C4-2B (cell line): ENCODE results near the gene CARD14.

ENCODE experiments used
- ZFX ChIP-seq: fragments of 450-650 bp; IDR thresholded peaks from 2 replicates; pipeline ENCODE4 v1.6.1; 2017
- TF ChIP-seq, protein P1 (sequence below): fragments of 450-650 bp; conservative IDR thresholded peaks from 2 replicates; pipeline ENCODE4 v1.5.1; 2017; ENCODE audit warnings: mild to moderate bottlenecking

DNA sequence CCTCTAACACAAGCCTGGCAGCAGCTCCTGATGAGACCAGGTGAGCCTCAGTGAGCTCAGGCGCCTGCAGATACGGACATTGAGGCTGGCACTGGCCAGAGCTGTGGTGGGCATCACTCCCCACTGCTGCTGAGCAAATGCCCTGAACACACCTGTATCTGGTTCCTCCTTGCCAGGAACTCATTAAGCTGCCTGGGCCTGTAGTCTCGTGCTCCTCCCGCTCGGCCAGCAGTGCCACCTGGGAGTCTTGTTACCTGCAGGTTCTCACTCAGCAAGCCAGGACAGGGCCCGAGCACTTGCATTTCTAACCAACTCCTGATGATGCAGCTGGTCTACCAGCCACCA lies 36.2 kb upstream of the CARD14 start:
- TF ChIP-seq, protein P1, sequence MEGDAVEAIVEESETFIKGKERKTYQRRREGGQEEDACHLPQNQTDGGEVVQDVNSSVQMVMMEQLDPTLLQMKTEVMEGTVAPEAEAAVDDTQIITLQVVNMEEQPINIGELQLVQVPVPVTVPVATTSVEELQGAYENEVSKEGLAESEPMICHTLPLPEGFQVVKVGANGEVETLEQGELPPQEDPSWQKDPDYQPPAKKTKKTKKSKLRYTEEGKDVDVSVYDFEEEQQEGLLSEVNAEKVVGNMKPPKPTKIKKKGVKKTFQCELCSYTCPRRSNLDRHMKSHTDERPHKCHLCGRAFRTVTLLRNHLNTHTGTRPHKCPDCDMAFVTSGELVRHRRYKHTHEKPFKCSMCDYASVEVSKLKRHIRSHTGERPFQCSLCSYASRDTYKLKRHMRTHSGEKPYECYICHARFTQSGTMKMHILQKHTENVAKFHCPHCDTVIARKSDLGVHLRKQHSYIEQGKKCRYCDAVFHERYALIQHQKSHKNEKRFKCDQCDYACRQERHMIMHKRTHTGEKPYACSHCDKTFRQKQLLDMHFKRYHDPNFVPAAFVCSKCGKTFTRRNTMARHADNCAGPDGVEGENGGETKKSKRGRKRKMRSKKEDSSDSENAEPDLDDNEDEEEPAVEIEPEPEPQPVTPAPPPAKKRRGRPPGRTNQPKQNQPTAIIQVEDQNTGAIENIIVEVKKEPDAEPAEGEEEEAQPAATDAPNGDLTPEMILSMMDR: no peak
- TF ChIP-seq ZFX: no peak
